H9 (cell line): Measurements from ENCODE around the gene ARMH3. TPM values are rescaled to one million over a fixed set of nuclear protein-coding genes. Genes with fewer than 3 reads are reported as not detected.
A peak's percentile ranks its signal among the peaks of the same experiment; 100 is the strongest.

ENCODE experiments used
- DNase-seq: peaks from one replicate; pipeline ENCODE4 v3.0.0-alpha.2; 2017
- H2AFZ ChIP-seq: one replicate; pipeline ENCODE4 v1.6.1; 2013; ENCODE audit warnings: mild to moderate bottlenecking, low read length, control low read depth, moderate library complexity
- H2AK5ac ChIP-seq: 2 replicates; pipeline ENCODE4 v1.6.1; 2013; ENCODE audit warnings: low read length, control low read depth, mixed read lengths; ENCODE audit not compliant: insufficient read length
- H2BK120ac ChIP-seq: one replicate; pipeline ENCODE4 v1.6.1; 2013; ENCODE audit warnings: low read depth, mild to moderate bottlenecking, low read length, control low read depth, inconsistent platforms; ENCODE audit not compliant: poor library complexity, severe bottlenecking
- H2BK12ac ChIP-seq: 2 replicates; pipeline ENCODE4 v1.6.1; 2013; ENCODE audit warnings: low read length, control low read depth, mixed read lengths, low read depth; ENCODE audit not compliant: insufficient read length
- H2BK15ac ChIP-seq: 2 replicates; pipeline ENCODE4 v1.6.1; 2013; ENCODE audit warnings: low read depth, low read length, control low read depth
- H2BK20ac ChIP-seq: one replicate; pipeline ENCODE4 v1.6.1; 2013; ENCODE audit warnings: low read depth, mild to moderate bottlenecking, low read length, control low read depth, inconsistent platforms; ENCODE audit not compliant: poor library complexity, severe bottlenecking
- H2BK5ac ChIP-seq: 2 replicates; pipeline ENCODE4 v1.6.1; 2013; ENCODE audit warnings: low read length, control low read depth, mixed read lengths; ENCODE audit not compliant: insufficient read length
- H3K14ac ChIP-seq: 2 replicates; pipeline ENCODE4 v1.6.1; 2013; ENCODE audit warnings: low read length, control low read depth; ENCODE audit not compliant: insufficient read depth
- H3K18ac ChIP-seq: 2 replicates; pipeline ENCODE4 v1.6.1; 2013; ENCODE audit warnings: low read depth, mild to moderate bottlenecking, mixed read lengths, low read length, control low read depth; ENCODE audit not compliant: insufficient read length
- H3K23ac ChIP-seq: 2 replicates; pipeline ENCODE4 v1.6.1; 2013; ENCODE audit warnings: low read length, control low read depth, mixed read lengths, low read depth; ENCODE audit not compliant: insufficient read length
- H3K23me2 ChIP-seq: 2 replicates; pipeline ENCODE4 v1.6.1; 2013; ENCODE audit warnings: low read depth, mild to moderate bottlenecking, mixed read lengths, low read length, control low read depth; ENCODE audit not compliant: insufficient read length, poor library complexity, severe bottlenecking
- H3K27ac ChIP-seq: 2 replicates; pipeline ENCODE4 v1.5.1; 2013; ENCODE audit warnings: low read length, control low read depth, mixed read lengths, low read depth; ENCODE audit not compliant: insufficient read length
- H3K27me3 ChIP-seq: 2 replicates; pipeline ENCODE4 v1.6.1; 2013; ENCODE audit warnings: low read length, control low read depth, inconsistent platforms; ENCODE audit not compliant: insufficient read depth
- H3K4ac ChIP-seq: 2 replicates; pipeline ENCODE4 v1.6.1; 2013; ENCODE audit warnings: low read depth, mild to moderate bottlenecking, control low read depth, inconsistent platforms, low read length, moderate library complexity
- H3K4me1 ChIP-seq: 2 replicates; pipeline ENCODE4 v1.6.1; 2013; ENCODE audit warnings: low read length, control low read depth, inconsistent platforms; ENCODE audit not compliant: insufficient read depth
- H3K4me2 ChIP-seq: 2 replicates; pipeline ENCODE4 v1.6.1; 2013; ENCODE audit warnings: low read length, control low read depth, mixed read lengths; ENCODE audit not compliant: insufficient read length, insufficient read depth
- H3K56ac ChIP-seq: 2 replicates; pipeline ENCODE4 v1.6.1; 2013; ENCODE audit warnings: low read depth, mild to moderate bottlenecking, mixed read lengths, low read length, control low read depth; ENCODE audit not compliant: insufficient read length
- H3K79me1 ChIP-seq: 2 replicates; pipeline ENCODE4 v1.6.1; 2013; ENCODE audit warnings: low read depth, mild to moderate bottlenecking, moderate library complexity, low read length, control low read depth, inconsistent platforms; ENCODE audit not compliant: insufficient read depth, poor library complexity, severe bottlenecking
- H3K79me2 ChIP-seq: 2 replicates; pipeline ENCODE4 v1.6.1; 2013; ENCODE audit warnings: low read length, control low read depth, inconsistent platforms; ENCODE audit not compliant: insufficient read depth
- H3K9ac ChIP-seq: 2 replicates; pipeline ENCODE4 v1.6.1; 2013; ENCODE audit warnings: low read length, control low read depth, mixed read lengths; ENCODE audit not compliant: insufficient read length; ENCODE audit errors: extremely low read depth
- H3K9me3 ChIP-seq: one replicate; pipeline ENCODE4 v1.6.1; 2013; ENCODE audit warnings: low read depth, low read length, inconsistent platforms; ENCODE audit not compliant: control insufficient read depth
- H3T11ph ChIP-seq: one replicate; pipeline ENCODE4 v1.6.1; 2013; ENCODE audit warnings: mild to moderate bottlenecking, low read length, control low read depth, inconsistent platforms
- H4K20me1 ChIP-seq: one replicate; pipeline ENCODE4 v1.6.1; 2013; ENCODE audit not compliant: control insufficient read depth, insufficient read length, insufficient read depth
- H4K5ac ChIP-seq: 2 replicates; pipeline ENCODE4 v1.6.1; 2013; ENCODE audit warnings: low read depth, mild to moderate bottlenecking, mixed read lengths, low read length, control low read depth; ENCODE audit not compliant: insufficient read length
- H4K8ac ChIP-seq: replicated peaks from 2 replicates; pipeline ENCODE4 v1.6.1; 2013; ENCODE audit warnings: low read length, control low read depth, mixed read lengths, low read depth; ENCODE audit not compliant: insufficient read length
- H4K91ac ChIP-seq: 2 replicates; pipeline ENCODE4 v1.6.1; 2013; ENCODE audit warnings: low read depth, mild to moderate bottlenecking, moderate library complexity, mixed read lengths, low read length, control low read depth; ENCODE audit not compliant: insufficient read length
- H3K27ac Mint-ChIP-seq, 3 experiments: 2 replicates in 2 of 3; 3 replicates in 1 of 3; pipeline ENCODE4 v1.8.0; 2020 to 2021; ENCODE audit warnings: mixed read lengths in 3 of 3, mild to moderate bottlenecking in 1 of 3, moderate library complexity in 1 of 3
- H3K27me3 Mint-ChIP-seq: 2 replicates; pipeline ENCODE4 v1.8.0; 2021; ENCODE audit warnings: low read depth, mild to moderate bottlenecking, moderate library complexity, mixed read lengths
- H3K36me3 Mint-ChIP-seq, 3 experiments: 2 replicates in 2 of 3; 3 replicates in 1 of 3; pipeline ENCODE4 v1.8.0; 2020 to 2021; ENCODE audit warnings: low read depth in 3 of 3, mixed read lengths in 3 of 3; ENCODE audit not compliant: insufficient read depth in 1 of 3
- H3K4me1 Mint-ChIP-seq, 2 experiments: 2 replicates each; pipeline ENCODE4 v1.8.0; 2020; ENCODE audit warnings: mixed read lengths in 2 of 2
- H3K4me3 Mint-ChIP-seq, 2 experiments: 2 replicates in 1 of 2; 3 replicates in 1 of 2; pipeline ENCODE4 v1.8.0; 2020 to 2021; ENCODE audit warnings: mild to moderate bottlenecking in 2 of 2, mixed read lengths in 2 of 2, moderate library complexity in 1 of 2
- H3K9me3 Mint-ChIP-seq, 2 experiments: 2 replicates in 1 of 2; 3 replicates in 1 of 2; pipeline ENCODE4 v1.8.0; 2020; ENCODE audit warnings: mild to moderate bottlenecking in 2 of 2, mixed read lengths in 2 of 2, moderate library complexity in 1 of 2
- whole genome bisulfite sequencing: extraction: QIAGEN DNeasy Blood & Tissue Kit; methylation state at CpG from one replicate; pipeline ENCODE4 v1.1.7; 2013; ENCODE audit warnings: missing lambda C conversion rate, low lambda C conversion rate, mixed read lengths; ENCODE audit not compliant: insufficient read length; ENCODE audit errors: extremely low coverage; 5-methylcytosine and 5-hydroxymethylcytosine counted together
- long read RNA-seq: library from polyadenylated mRNA; unstranded; transcript quantifications from one replicate; pipeline ENCODE4 v2.0.0, GENCODE V29; 2020
- total RNA-seq: library from RNA; stranded (reverse); gene quantifications from 2 replicates; pipeline ENCODE4 v1.2.1, GENCODE V29; 2021
- TF ChIP-seq, protein P1 (sequence below): fragments of 200-600 bp; sonication (generic); conservative IDR thresholded peaks from 3 replicates; pipeline ENCODE4 v1.8.0; 2021; ENCODE audit warnings: antibody characterized with exemption, mild to moderate bottlenecking

ARMH3 gene
- total RNA-seq = 18.5 and 20.4 TPM in 2 replicates
- long read RNA-seq, full-length matches to known transcripts = 26 of 53 reads
- long read RNA-seq, partial matches to known transcripts = 3 of 53 reads
- long read RNA-seq, other reads (novel, unspliced or antisense) = 24 of 53 reads

- H4K8ac ChIP-seq = no peak within 1 kb of the TSS
- H3K79me1 ChIP-seq = no peaks in the 10 kb centered on the region
- no peak within 1 kb of the TSS for H4K5ac ChIP-seq
- H3K36me3 Mint-ChIP-seq = no peaks in the 10 kb centered on the region
- peaks cover 2% of the 10 kb centered on the region; the same call in 1 of the 2 replicates for H3K79me2 ChIP-seq
- H3K23me2 ChIP-seq = peaks cover 4% of the 10 kb centered on the region
- no peaks in the 10 kb centered on the region for H3K9me3 Mint-ChIP-seq
- H2BK15ac ChIP-seq = no peak within 1 kb of the TSS
- H3T11ph ChIP-seq = no peak within 1 kb of the TSS
- H3K4me3 Mint-ChIP-seq = peak within 1 kb of the TSS; percentile 93 to 98
- no peaks in the 10 kb centered on the region for H4K20me1 ChIP-seq
- no peak within 1 kb of the TSS for H4K91ac ChIP-seq
- no peak within 1 kb of the TSS for H2BK20ac ChIP-seq
- H3K9ac ChIP-seq = peak within 1 kb of the TSS; percentile 46
- H2AK5ac ChIP-seq = no peak within 1 kb of the TSS
- H3K27me3 ChIP-seq = no peaks in the 10 kb centered on the region
- no peak within 1 kb of the TSS for H2BK12ac ChIP-seq
- H2BK120ac ChIP-seq = no peak within 1 kb of the TSS
- H3K23ac ChIP-seq = no peak within 1 kb of the TSS
- no peak within 1 kb of the TSS for H2AFZ ChIP-seq
- TF ChIP-seq, protein P1, sequence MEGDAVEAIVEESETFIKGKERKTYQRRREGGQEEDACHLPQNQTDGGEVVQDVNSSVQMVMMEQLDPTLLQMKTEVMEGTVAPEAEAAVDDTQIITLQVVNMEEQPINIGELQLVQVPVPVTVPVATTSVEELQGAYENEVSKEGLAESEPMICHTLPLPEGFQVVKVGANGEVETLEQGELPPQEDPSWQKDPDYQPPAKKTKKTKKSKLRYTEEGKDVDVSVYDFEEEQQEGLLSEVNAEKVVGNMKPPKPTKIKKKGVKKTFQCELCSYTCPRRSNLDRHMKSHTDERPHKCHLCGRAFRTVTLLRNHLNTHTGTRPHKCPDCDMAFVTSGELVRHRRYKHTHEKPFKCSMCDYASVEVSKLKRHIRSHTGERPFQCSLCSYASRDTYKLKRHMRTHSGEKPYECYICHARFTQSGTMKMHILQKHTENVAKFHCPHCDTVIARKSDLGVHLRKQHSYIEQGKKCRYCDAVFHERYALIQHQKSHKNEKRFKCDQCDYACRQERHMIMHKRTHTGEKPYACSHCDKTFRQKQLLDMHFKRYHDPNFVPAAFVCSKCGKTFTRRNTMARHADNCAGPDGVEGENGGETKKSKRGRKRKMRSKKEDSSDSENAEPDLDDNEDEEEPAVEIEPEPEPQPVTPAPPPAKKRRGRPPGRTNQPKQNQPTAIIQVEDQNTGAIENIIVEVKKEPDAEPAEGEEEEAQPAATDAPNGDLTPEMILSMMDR = no peak
- H3K14ac ChIP-seq = peak within 1 kb of the TSS; percentile 61; the same call in 1 of the 2 replicates
- H3K4me2 ChIP-seq = peak within 1 kb of the TSS; percentile 96
- H3K4me1 ChIP-seq = no peaks in the 10 kb centered on the region
- no peaks in the 10 kb centered on the region for H3K9me3 ChIP-seq
- no peak within 1 kb of the TSS for H3K4ac ChIP-seq
- H3K4me1 Mint-ChIP-seq = peaks cover 18 to 25% of the 10 kb centered on the region in 2 experiments
- no peak within 1 kb of the TSS for H3K27ac ChIP-seq
- WGBS = no CpG with 5 or more reads among the region's 79 CpGs
- no peak within 1 kb of the TSS for H3K18ac ChIP-seq
- DNase-seq = peak; percentile 95
- no peak within 1 kb of the TSS for H2BK5ac ChIP-seq
- H3K56ac ChIP-seq = no peak within 1 kb of the TSS
- peak within 1 kb of the TSS; percentile 89 to 95 (median 91); a peak in 5 of 7 replicates for H3K27ac Mint-ChIP-seq
- no peaks in the 10 kb centered on the region for H3K27me3 Mint-ChIP-seq
These were observed at the start of gene ARMH3 for GRCh38 chr10:102055647-102056419. Gene ARMH3, minus strand, starts transcription at chr10:102056173. Its CDS starts 16,059 bp downstream, at chr10:102040114.
